HG02870 (cell line): ENCODE data around the gene FLAD1.

Source experiments
- ATAC-seq: cut with Tn5 transposase; IDR thresholded peaks from one replicate; pipeline ENCODE4 v1.9.1; 2021; ENCODE audit warnings: mild to moderate bottlenecking, moderate library complexity; ENCODE audit not compliant: unreplicated experiment

FLAD1 gene

DNA sequence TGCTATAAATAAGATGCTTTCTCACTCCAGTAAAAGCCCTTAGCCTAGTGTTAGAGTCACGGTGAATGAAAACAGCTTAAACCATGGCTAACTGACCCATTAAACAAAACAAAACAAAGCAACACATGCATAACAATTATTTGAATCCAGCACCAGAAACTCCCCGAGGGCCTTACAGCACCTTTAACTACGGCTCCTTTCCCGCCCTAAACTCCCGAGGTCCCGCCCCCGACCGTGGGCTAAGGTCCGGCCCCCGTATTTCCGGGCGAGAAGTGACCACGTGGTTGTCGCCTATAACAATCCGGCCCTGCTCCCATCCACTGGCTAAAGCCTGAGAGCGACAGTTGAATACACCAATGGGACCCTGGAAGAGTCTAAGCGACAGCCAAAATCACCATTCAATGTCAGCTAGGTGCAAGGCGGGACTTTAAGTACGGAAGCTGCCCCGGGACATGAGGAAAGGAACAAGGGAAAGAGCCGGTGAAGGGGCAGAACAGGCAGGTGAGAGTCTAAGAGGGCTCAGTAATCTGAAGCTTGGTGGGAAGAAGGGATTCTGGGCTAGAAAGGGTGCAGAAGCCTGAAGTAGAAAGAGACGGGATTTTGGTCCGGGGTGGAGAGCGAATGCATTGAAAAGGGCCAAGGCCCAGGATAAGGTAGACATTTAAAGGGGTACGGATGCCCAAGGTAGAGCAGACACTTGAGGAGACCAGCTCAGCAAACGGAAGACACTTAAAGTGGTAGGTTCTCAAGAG lies at the start of gene FLAD1:
Gene FLAD1 (plus strand): TSS at position 448 of the 752 bp plus-strand sequence. CDS start 351 bp downstream, outside the sequence.
- ATAC-seq, result peak; percentile 99

DNA sequence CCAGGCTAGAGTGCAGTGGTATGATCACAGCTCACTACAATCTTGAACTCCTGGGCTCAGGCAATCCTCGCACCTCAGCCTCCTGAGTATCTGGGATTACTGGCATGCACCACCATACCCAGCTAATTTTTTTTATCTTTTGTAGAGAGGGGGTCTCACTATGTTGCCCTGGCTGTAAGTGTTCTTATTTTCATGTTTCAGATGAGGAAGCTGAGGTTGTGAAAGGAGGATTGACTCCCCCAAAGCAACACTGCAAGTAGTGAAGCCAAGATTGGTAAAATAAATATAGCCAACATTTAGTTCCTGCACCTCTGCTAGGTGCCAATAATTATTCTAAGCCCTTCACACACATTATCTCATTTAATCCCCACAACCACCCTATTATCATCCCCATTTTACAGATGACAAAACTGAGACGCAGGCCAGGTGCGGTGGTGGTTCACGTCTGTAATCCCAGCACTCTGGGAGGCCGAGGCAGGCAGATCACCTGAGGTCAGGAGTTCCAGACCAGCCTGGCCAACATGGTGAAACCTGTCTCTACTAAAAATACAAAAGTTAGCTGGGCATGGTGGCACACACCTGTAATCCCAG lies 48.7 kb upstream of the FLAD1 start:
- no peak for ATAC-seq

DNA sequence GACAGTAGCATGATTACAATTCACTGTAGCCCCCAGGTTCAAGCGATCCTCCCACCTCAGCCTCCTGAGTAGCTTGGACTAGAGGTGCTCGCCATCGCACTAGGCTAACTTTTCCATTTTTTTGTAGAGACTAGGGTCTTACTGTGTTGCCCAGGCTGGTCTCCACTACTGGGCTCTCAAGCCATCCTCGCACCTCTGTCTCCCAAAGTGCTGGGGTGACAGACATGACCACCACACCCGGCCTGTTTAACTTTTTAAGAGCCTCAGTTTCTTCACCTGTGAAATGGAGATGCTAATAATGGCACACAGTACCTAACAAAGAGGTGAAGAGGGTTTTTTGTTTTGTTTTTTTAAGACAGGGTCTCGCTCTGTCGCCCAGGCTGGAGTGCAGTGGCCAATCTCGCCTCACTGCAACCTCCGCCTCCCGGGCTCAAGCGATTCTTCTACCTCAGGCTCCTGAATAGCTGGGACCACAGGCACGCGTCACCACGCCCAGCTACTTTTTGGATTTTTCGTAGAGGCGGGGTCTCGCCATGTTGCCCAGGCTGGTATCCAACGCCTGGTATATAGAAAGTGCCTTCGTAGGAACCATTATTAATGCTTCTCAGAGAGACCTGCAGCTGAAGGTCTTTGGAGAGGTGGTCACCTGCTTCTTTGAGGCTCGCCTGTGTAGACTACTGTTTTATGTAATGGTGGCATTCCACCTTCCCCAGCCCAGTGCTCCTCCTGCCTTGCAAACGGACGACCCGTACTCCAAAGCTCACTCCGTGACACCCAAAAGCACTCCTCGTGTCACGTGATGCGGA lies 47.2 kb upstream of the FLAD1 start:
- ATAC-seq, result no peak

DNA sequence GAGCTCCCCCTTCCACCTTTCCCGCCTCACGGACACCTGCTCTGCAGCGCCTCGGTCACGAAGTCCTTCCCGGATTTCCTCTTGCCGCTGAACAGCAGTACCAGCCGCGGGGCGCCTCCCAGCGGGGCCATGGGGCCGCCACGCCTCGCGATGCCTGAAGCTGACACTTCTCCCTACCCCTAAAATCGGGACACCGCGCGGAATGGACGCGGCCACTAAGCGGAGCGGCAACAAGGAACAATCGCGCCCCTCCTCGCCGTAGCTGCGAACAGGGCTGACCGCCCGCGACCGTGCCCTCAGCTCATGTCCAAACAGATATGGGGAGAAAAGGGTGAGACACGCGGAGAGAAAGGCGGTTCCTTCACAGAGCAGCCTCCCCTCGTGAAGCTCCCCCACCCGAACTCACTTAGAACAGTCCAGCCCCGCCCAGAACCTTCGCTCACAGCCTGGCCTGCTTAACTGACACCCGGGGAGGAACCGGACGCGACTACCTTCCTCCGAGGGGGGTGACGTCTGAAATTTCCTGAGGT lies 46.5 kb upstream of the FLAD1 start, which contains the start of gene PMVK:
Gene PMVK (minus strand): TSS at position 165 of the 530 bp plus-strand sequence. CDS start 34 bp downstream, at position 131.
- ATAC-seq, result peak; percentile 65

DNA sequence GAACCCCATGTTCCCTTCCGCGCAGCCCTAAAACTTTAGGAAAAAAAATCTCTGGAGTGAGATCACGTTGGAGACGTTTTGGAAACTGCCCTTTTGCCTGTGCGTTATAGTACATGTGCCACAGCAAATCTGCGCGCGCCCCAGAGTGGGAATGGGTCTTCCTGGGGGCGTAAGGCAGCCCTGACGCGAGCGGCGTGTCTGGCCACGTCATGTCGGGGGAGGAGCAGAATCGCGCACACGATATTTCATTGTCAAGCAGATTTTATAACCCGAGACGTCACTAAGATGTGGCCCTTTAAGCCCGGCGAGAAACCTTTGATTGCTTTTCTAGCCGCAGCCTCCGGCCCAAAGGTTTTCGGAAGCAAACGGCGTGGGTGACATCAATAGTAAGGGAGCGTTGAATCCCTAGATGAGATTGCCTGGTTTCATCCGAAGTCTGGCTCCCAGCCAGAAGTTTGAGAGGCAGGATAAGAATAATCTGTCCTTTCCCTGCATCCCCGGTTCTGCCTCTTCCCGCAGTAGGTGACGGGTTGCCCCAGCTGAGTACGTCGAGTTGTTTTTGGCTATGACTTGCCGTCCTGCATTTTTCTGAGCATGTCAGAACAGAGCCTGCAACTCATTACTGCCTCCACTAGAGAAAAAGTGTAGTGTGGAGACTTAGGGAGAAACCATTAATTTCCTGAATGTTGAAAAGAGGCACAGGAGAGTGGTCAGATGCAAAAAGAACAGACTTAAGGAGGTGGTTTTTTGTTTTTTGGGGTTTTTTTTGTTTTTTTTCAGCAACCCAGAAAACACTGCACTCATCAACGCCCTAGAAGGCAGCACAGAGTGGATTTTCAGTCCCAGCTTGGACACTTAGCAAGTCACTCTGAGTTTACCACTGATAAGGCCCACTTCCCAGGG lies 45.8 kb upstream of the FLAD1 start:
- ATAC-seq, result peak; percentile 47

DNA sequence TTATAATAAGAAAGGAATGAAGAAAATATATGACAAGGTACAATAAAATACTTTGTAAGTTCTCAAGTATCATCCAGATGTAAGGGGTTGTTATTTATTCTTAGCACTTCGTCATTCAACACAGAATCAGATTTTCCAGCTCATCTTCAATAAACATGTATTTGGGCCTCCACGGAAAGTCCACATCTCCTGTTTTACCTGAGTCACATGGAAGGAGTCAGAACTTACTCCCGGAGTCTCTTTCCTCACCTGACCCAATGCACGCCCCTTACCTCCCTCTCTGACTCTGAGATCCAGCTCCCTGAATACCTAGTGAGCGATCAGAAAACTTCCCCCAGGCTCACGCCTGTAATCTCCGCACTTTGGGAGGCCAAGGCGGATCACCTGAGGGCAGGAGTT lies 45.2 kb upstream of the FLAD1 start:
- no peak for ATAC-seq

DNA sequence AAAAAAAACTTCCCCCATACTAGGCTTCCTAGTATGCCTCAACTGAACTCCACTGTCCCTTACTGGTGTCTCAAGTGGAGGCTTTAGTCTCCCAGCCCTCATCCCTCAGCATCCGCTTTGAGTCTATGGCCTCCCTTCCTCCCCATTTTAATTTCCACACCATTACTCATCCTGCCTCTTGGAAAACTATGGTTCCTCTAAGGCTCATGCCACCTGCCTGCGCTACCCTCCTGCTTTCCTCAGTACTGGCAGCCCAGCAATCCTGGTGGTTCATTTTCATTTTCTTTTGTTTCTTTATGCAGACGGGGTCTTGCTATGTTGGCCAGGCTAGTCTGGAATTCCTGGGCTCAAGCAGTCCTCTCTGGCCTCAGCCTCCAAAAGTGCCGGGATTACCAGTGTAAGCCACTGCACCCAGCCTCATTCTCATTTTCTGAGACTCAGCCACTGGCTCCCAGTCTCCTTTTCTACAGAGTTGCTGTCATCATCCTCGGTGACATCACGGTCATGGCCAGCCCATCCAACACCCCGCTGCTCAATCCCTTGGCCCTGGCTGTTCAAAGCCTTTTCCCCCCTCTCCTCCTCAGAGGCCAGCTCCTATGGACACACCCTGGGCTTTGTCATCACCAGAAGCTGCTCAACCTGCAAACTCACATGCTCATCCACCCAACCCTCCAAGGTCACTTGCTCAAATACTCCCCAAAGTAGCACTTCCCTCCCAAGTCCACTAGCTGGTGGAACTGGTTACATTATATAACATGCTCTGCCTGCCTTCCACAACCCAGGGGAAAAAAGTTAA lies 44.3 kb upstream of the FLAD1 start:
- ATAC-seq, result no peak

DNA sequence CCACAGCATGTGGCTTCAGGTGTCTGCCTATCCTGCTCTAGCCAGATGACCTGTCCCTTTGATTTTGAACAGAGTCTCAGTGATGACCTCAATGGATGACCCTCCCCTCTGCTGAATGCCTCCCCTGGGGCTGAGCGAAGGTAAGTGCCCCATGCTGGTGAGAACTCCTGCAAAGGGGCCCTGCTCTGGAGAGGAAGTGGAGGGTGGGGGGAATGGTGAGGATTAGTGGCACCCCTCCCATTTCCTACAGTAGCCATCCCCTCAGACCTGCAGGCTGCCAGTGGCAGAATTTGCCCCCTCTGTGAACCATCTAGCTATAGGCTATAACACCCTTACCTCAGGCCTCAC lies 43.0 kb upstream of the FLAD1 start:
- ATAC-seq, result no peak

DNA sequence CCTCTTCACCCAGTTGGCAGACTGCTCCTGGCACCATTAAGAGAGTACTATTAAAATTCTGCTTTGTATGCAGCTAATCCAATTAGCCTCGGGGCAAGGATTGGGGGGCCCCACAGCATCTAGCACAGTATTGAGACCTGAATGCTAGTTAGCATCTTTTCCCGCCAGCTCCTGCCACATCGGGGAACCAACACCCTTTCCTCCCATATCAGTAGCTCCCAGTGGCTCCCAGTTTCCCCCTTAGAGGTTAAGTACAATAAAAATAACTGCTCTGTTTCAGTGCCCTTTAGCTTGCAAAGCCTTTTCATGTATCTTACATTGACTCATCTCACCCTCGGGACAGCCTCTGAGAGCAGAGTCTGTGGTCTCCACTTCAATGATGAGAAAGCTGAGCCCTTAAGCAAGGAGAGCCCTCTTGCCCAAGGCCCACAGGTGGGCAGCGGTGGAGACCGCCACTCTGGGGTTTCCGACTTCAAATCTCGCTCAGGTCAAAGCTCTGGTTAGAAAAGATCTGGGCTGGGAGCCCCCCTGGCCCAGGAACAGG lies 42.4 kb upstream of the FLAD1 start:
- ATAC-seq, result no peak

DNA sequence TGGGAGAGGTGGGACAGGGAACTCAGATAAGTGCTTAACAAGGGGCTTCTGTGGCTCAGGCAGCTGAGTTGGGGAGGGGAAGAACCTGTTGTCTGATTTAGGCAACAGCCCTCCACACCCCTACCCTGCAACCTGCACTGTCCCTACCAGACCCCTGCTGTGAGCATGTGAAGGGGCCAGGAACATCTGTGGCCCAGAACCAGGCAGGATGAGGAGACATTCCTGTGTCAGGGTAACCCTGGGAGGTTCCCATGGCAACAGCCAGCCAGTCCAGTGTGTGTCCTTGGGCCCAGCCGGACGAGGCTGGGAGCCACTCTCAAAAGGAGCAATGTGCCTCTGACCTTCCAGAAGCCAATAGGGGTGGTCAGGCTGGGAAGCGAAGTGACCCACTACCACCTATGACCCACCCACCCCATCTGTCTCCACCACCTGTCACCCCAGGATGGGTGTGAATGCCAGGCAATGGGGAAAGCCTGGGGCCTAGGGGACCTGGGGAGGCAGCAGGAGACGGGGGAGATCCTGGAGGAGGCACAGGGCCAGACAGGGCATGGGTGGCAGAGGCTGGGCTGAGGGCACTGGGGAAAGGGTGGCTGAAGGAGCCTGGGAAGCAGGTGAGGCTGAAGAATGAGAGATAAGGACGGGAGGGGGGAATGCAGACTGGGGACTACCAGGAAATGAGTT lies 41.7 kb upstream of the FLAD1 start:
- no peak for ATAC-seq

DNA sequence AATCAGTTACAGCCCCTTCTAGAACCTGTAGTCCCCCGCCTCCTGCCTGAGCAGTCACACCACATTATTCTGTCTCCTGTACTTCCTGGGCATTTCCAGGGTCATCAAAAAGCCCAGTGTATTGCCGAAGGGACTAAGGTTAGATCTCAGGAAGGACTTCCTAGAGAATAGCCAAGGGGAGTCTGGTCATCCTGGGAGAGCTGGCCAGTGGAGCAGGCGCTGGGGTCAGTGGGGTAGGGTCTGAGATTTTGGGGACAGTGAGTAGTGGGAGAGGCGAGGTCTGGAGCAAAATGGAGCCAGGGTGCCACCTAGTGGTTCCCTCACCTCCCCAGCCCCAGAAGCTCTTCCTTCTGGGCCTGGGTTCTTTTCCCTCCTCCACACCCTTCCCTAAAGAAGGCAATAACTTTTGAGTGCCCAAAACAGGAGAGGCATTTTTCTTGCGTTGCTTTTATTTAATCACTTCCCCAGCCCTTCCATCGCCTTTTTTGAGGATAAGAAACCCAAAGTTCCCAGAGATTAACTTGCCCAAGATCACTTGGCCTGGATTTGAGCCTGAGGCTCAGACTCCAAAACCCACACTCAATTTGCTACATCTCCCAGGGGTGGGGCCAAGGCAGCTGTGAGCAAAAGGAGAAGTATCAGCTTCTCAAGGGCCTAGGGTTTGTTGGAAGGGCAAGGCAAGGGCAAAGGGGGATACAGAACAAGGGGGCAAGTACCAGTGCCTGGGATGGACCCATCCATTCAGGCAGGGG lies 39.3 kb upstream of the FLAD1 start:
- no peak for ATAC-seq

DNA sequence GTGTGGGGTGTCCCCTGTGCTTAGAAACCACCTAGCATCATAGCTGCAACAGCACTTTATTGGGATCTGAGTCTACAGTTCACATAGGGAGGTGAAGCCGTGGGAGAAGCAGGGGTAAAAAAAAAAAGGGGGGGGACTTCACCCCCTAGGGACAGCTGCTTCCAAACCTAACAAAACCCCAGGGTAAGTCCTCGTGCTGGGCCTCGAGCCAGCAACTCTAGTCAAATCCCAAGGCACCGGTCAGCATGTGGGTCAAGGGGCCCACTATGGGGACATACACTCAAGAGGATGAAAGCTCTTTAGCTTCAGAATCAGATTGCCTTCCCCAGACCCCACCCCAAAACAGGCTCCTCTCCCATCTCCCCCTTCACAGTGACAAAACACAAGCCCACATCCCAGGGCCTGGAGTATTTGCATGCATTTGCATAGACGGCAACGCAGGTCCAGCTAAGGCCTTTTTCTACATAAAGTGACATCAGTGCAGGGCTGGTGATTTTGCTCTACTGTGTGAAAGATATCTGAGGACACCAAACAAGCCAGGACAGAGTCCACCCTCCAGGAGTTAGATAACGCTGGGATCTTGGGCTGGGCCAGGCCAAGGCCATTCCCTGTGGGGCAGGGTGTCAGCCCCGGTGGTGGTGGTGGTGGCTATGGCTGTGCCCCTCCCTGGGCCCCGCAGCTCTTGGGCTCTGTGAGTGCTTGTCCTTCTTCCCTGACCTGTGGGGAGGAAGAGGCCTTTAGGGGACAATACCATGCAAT lies 38.6 kb upstream of the FLAD1 start:
- ATAC-seq, result no peak

DNA sequence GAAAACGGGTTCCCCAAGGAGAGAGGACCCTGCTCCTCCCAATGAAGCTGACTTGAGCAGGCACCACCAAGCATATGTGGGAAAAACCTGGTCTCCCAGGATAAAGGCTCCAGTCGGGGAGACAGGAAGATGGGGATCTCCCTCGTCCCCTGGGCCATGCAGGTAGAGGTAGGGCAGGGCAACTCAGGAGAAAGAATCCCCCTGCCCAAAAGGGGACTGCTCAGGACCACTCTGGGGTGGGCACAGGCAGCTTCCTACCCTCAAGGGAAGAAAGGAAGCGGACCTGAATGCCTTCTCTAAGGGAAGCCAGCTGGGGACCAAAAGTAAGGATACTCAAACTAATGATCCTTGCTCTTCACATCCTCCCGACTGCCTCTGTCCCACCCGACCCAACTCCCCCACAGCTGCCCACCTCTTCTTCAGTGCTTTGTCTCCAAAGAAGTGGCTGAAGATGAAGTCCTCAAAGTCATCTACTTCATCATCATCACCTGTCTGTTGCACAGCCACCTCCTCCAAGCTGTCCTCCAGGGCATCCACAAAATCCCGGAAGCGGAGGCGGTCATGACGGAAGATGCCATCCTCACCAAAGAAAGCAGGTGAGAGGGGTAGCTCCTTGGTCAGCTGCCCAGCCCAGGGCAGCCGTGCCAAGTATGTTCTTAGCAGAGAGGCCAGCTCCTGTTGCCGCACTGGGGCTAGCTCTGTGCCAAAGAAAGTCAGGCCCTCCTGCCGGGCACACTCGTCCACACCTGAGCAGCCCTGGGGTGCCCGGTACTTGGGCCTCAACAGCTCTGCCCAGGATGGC lies 37.8 kb upstream of the FLAD1 start:
- no peak for ATAC-seq

DNA sequence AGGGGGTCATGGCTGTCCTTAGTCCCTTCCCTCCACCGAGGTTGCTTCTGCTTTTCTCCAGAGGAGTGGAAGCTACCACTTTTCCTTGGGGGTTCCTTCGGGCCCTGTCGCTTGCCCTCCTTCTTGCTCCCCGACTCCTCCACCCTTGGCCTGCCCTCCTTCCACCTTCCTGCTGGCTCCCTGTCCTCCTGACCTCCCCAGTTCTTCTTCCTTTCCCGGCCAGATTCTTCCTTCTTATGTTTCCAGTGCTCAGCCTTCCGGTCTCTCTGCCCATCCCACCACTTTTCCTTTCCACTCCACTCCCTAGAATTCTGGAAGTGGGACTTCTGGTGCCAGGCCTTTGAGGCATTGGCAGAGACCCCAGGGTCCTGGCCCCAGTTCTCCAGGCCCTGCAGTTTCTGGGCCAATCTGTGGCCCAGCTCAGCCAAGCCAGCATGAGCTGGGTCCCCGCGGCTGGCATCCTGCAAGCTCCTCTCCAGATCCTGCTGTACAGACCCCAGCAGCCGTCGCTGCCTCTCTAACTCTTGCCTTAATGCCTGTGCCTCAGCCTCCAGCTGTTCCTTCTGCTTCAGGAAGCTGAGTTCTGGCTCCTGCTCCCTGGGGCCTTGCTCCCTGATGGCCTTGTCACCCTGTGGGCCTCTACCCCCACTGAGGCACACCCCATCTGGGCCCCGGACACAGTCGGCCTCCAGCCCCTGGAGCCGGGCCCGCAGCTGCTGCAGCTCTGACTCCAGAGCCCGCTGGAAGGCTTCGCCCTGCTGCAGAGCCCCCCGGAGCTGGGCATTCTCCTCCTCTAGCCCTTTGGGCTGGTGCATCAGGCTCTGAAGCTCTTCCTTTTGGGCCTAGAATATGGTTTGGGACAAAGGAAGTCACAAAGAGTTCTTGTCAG lies 36.9 kb upstream of the FLAD1 start:
- ATAC-seq, result no peak

DNA sequence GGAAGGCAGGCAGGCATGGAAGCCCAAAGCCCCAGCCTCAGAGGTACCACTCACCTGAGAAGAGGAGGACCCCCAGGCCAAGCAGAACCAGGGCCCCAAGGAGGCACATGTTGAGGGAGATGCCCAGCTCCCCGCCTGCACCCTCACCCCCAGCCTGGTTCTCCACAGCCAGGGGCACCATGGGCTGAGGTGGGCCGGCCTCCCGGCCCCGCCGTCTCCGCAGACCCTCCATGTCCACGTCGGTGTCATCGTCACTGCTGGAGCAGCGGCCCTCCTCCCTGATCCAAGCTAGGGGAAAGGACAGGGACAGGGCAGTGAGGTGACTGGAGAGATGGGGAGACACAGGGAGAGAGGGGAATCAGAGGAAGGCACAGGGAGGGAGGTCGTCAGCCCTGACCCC lies 35.1 kb upstream of the FLAD1 start:
- no peak for ATAC-seq
